HepG2 (cell line): ENCODE data around the gene DENND10.

Experiments
- POLR2A ChIP-seq, 2 experiments: IDR thresholded peaks; 2 replicates each; pipeline ENCODE4 v1.6.1; 2011; ENCODE audit warnings: low read depth in 2 of 2, low read length in 2 of 2, mild to moderate bottlenecking in 1 of 2, moderate library complexity in 1 of 2; ENCODE audit not compliant: insufficient read depth in 1 of 2
- SKIL ChIP-seq: sonication (generic); formaldehyde crosslinking; IDR thresholded peaks from 2 replicates; pipeline ENCODE4 v1.8.0; 2022; ENCODE audit warnings: missing genetic modification reagents, mild to moderate bottlenecking, moderate library complexity, borderline replicate concordance

- no peak for TF ChIP-seq POLR2A (IDR thresholded peaks at IDR 0.05; ENCODE audit: insufficient read depth in 1 of 2, low read depth in 2 of 2, low read length in 2 of 2)
- TF ChIP-seq SKIL: no peak
Measured at GRCh38 chr10:119133949-119134348, 30.0 kb downstream of the DENND10 start.
